ENCODE measurements around the gene GYPC. TPM values are rescaled to one million over a fixed set of nuclear protein-coding genes. Genes with fewer than 3 reads are reported as not detected.

The GYPC gene
- total RNA-seq, 1 experiment from 2014 or later, result 13.6 TPM

DNA sequence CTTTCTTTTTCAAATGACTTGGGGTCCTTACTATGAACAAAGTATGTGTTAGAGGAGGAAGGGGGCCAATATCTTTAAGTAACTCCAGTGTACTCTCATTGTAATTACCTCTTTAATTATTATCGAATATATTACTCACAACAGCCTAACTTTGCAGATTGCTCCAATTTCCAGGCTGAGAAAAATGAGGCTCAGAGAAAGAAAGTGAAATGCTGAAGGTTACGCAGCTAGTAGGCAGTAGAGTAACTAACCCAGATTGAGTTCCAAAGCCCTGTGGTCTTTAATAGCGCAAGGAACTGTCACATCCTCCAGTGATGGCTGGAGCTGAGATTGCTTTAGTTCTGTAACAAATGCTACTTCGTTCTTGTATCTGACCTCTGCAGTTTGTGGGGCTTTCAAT, 2.2 kb upstream of the GYPC start:
- WGBS (ENCODE audit: extremely low coverage, insufficient read length, low lambda C conversion rate), result no CpG with 5 or more reads among the region's 4 CpGs
- no peak overlapping the region for H3K27ac Mint-ChIP-seq

More for the DNA sequence above, 2.2 kb upstream of the GYPC start:
- Histone ChIP-seq H4K20me1 (ENCODE audit: control insufficient read depth, insufficient read depth, insufficient read length) (no peaks in the 10 kb centered on the region), H3K79me1 (ENCODE audit: insufficient read depth, low read depth, low read length, poor library complexity, severe bottlenecking) (no peaks in the 10 kb centered on the region), H2BK5ac (ENCODE audit: insufficient read length, low read length) (no peak overlapping the region), H3K23ac (ENCODE audit: insufficient read length, low read depth, low read length) (no peak overlapping the region), H3K18ac (ENCODE audit: insufficient read length, low read depth, low read length) (no peak overlapping the region), H3K9ac (ENCODE audit: extremely low read depth, insufficient read length, low read length) (no peak overlapping the region), H3K14ac (ENCODE audit: insufficient read depth, low read length) (no peak overlapping the region), H4K8ac (replicated peaks; ENCODE audit: insufficient read length, low read depth, low read length) (no peak overlapping the region), H2BK120ac (ENCODE audit: low read depth, low read length, poor library complexity, severe bottlenecking) (no peak overlapping the region), H4K91ac (ENCODE audit: insufficient read length, low read depth, low read length) (no peak overlapping the region), H3K79me2 (ENCODE audit: insufficient read depth, low read length) (0 out of 2 replicates have a peak, but pooled peaks cover 2% of the 10 kb centered on the region), H2BK12ac (ENCODE audit: insufficient read length, low read depth, low read length) (no peak overlapping the region), H3K27ac (ENCODE audit: insufficient read length, low read depth, low read length) (no peak overlapping the region), H3K4me2 (ENCODE audit: insufficient read depth, insufficient read length, low read length) (no peak overlapping the region), H2AK5ac (ENCODE audit: insufficient read length, low read length) (no peak overlapping the region), H2AFZ (ENCODE audit: low read length) (no peak overlapping the region), H2BK20ac (ENCODE audit: low read depth, low read length, poor library complexity, severe bottlenecking) (no peak overlapping the region), H3K9me3 (ENCODE audit: control insufficient read depth, low read depth, low read length) (no peaks in the 10 kb centered on the region), H2BK15ac (ENCODE audit: low read depth, low read length) (no peak overlapping the region), H3K56ac (ENCODE audit: insufficient read length, low read depth, low read length) (no peak overlapping the region), H3K4ac (ENCODE audit: low read depth, low read length) (no peak overlapping the region), H3T11ph (ENCODE audit: low read length) (no peak overlapping the region), H3K4me1 (ENCODE audit: insufficient read depth, low read length) (peaks cover 8% of the 10 kb centered on the region), H3K27me3 (ENCODE audit: insufficient read depth, low read length) (no peaks in the 10 kb centered on the region), H4K5ac (ENCODE audit: insufficient read length, low read depth, low read length) (no peak overlapping the region), H3K23me2 (ENCODE audit: insufficient read length, low read depth, low read length, poor library complexity, severe bottlenecking) (peaks cover 19% of the 10 kb centered on the region)
- no peak for DNase-seq
- Mint-ChIP-seq H3K4me1 (peaks cover 30 to 32% of the 10 kb centered on the region in 2 experiments), H3K36me3 (ENCODE audit: insufficient read depth in 1 of 3, low read depth in 3 of 3) (no peaks in the 10 kb centered on the region), H3K9me3 (peaks cover 3 to 5% of the 10 kb centered on the region in 2 experiments; a peak in 3 of 5 replicates), H3K4me3 (no peak overlapping the region), H3K27me3 (ENCODE audit: low read depth) (peaks cover 20% of the 10 kb centered on the region)
- TF ChIP-seq, protein P1, sequence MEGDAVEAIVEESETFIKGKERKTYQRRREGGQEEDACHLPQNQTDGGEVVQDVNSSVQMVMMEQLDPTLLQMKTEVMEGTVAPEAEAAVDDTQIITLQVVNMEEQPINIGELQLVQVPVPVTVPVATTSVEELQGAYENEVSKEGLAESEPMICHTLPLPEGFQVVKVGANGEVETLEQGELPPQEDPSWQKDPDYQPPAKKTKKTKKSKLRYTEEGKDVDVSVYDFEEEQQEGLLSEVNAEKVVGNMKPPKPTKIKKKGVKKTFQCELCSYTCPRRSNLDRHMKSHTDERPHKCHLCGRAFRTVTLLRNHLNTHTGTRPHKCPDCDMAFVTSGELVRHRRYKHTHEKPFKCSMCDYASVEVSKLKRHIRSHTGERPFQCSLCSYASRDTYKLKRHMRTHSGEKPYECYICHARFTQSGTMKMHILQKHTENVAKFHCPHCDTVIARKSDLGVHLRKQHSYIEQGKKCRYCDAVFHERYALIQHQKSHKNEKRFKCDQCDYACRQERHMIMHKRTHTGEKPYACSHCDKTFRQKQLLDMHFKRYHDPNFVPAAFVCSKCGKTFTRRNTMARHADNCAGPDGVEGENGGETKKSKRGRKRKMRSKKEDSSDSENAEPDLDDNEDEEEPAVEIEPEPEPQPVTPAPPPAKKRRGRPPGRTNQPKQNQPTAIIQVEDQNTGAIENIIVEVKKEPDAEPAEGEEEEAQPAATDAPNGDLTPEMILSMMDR (conservative IDR thresholded peaks at IDR 0.05), result no peak
